Measurements from ENCODE around the gene DDX54. TPM values are rescaled to one million over a fixed set of nuclear protein-coding genes. Genes with fewer than 3 reads are reported as not detected.
A peak's percentile ranks its signal among the peaks of the same experiment; 100 is the strongest.

DDX54 gene
- total RNA-seq, 1 donor from 2014 or later: 66.7 TPM

DNA sequence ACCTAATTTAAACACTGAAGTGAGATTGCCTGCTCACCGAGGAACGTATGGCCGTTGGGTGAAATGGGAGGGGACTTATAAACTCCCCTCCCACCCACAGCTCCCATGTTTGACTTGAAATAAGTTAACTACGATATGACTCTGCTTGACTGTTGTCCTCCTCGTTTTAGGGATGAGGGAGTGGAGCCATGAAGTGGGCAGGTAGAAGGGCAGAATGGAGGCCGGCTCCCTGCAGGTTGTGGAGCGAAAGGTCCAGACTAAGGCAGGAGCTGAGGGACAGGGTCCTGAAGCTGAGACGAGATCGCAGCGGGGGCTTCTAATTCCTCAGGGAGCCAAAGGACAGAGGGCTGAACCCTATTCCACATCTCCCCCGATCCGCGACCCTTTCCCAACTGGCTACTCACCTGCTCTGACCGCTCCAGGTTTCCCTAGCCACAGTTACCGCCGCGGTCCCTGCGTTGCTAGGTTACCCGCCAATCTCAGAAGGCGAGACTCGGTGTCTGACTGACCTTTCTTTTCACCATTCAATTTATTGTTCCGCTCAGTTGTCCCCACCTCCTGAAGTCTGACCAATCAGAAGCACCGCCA, 35.4 kb upstream of the DDX54 start:
- Mint-ChIP-seq H3K4me1 (peaks cover 21% of the 10 kb centered on the region), H3K36me3 (no peaks in the 10 kb centered on the region), H3K4me3 (peak overlapping the region; percentile 87), H3K9me3 (no peaks in the 10 kb centered on the region), H3K27me3 (ENCODE audit: low read depth) (no peaks in the 10 kb centered on the region), H3K27ac (peak overlapping the region; percentile 85)
- no peak for DNase-seq (ENCODE audit: low spot score in 2 of 2, unreplicated experiment in 2 of 2)
- TF ChIP-seq, protein P1, sequence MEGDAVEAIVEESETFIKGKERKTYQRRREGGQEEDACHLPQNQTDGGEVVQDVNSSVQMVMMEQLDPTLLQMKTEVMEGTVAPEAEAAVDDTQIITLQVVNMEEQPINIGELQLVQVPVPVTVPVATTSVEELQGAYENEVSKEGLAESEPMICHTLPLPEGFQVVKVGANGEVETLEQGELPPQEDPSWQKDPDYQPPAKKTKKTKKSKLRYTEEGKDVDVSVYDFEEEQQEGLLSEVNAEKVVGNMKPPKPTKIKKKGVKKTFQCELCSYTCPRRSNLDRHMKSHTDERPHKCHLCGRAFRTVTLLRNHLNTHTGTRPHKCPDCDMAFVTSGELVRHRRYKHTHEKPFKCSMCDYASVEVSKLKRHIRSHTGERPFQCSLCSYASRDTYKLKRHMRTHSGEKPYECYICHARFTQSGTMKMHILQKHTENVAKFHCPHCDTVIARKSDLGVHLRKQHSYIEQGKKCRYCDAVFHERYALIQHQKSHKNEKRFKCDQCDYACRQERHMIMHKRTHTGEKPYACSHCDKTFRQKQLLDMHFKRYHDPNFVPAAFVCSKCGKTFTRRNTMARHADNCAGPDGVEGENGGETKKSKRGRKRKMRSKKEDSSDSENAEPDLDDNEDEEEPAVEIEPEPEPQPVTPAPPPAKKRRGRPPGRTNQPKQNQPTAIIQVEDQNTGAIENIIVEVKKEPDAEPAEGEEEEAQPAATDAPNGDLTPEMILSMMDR (IDR thresholded peaks at IDR 0.05; ENCODE audit: unreplicated experiment): no peak

GRCh38 chr12:113216027-113216426, 30.7 kb upstream of the DDX54 start:
- peaks cover 9% of the 10 kb centered on the region for H3K4me1 Mint-ChIP-seq
- no peak overlapping the region for H3K27ac Mint-ChIP-seq
- no peaks in the 10 kb centered on the region for H3K27me3 Mint-ChIP-seq (ENCODE audit: low read depth)
- H3K36me3 Mint-ChIP-seq: no peaks in the 10 kb centered on the region
- no peak overlapping the region for H3K4me3 Mint-ChIP-seq
- H3K9me3 Mint-ChIP-seq: no peaks in the 10 kb centered on the region
- DNase-seq (ENCODE audit: low spot score in 2 of 2, unreplicated experiment in 2 of 2): no peak
- TF ChIP-seq, protein P1 (IDR thresholded peaks at IDR 0.05; ENCODE audit: unreplicated experiment): no peak

DNA sequence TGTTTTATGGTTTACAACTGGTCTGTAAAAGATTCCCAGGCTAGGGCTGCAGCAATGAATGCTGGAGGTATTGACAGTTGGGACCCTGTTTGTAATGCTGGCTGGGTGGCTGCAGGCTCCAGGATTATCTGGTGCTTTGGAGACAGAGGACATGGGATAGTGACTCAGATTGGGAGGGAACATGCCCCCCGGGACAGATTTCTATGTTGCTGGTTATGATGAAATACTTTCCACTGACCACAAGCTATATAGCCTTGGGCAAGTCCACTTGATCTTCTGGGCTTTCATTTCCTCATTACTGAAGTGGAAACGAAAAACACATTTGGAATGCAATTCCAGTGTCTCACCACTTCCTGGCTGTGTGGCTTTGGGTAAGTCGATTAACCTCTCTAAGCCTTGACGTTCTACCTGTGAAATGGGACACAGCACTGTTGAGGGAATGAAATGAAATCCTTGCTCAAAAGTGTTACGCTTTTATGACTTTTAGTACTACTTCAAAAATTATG, 29.7 kb upstream of the DDX54 start:
- no peak overlapping the region for H3K4me3 Mint-ChIP-seq
- peaks cover 6% of the 10 kb centered on the region for H3K4me1 Mint-ChIP-seq
- H3K9me3 Mint-ChIP-seq: no peaks in the 10 kb centered on the region
- no peak overlapping the region for H3K27ac Mint-ChIP-seq
- no peaks in the 10 kb centered on the region for H3K36me3 Mint-ChIP-seq
- TF ChIP-seq, protein P1 (IDR thresholded peaks at IDR 0.05; ENCODE audit: unreplicated experiment): no peak
- no peaks in the 10 kb centered on the region for H3K27me3 Mint-ChIP-seq (ENCODE audit: low read depth)
- DNase-seq (ENCODE audit: low spot score in 2 of 2, unreplicated experiment in 2 of 2): no peak

GRCh38 chr12:113211160-113211559, 25.9 kb upstream of the DDX54 start:
- no peak overlapping the region for H3K27ac Mint-ChIP-seq

DNA sequence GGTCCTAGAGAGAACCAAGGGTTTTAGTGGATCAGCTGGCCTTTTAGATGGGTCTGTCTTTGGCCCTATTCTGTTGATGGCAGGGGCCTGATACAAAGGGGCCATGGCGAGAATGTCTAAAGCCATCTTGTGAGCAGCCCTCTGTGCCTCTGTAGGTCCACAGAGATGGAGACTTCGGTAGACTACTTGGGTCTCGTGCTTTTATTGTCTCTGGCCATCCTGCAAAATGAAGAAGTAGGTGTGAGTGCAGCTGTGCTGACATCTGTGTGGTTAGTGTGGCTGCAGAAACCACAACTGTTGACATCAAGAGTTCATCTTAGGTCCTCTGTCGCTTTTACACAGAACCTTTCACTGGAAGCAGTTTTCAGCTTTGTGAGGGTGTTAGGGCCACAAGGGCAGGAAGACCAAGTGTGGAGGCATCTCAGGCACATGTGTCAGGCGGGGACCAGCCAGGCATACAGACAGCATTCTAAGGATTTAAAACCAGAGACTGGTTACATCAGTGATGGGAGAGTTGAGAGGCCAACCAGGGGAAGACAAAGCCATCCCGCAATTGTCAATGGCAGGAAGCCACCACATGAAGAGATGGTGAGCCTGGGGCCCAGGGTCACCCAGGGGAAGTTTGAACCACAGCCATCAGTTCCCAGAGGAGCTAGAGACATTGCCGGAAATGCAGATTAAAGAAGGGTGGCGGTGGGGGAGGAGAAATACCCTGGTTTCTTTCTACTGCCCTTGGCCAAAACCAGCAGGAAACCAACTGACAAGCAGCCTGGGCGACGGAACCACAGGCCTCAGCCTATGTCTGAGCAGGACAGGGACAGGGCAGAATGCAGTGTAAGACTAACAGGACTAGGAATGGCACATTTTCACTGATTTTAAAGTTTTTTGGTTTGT, 23.0 kb upstream of the DDX54 start:
- Mint-ChIP-seq H3K36me3 (peaks cover 6% of the 10 kb centered on the region), H3K9me3 (peaks cover 4% of the 10 kb centered on the region), H3K4me1 (peaks cover 6% of the 10 kb centered on the region), H3K27me3 (ENCODE audit: low read depth) (no peaks in the 10 kb centered on the region), H3K4me3 (no peak overlapping the region), H3K27ac (no peak overlapping the region)
- no peak for DNase-seq (ENCODE audit: low spot score in 2 of 2, unreplicated experiment in 2 of 2)
- TF ChIP-seq, protein P1 (IDR thresholded peaks at IDR 0.05; ENCODE audit: unreplicated experiment): no peak

More at GRCh38 chr12:113211160-113211559, 25.9 kb upstream of the DDX54 start:
- Mint-ChIP-seq H3K4me3 (no peak overlapping the region), H3K4me1 (peaks cover 6% of the 10 kb centered on the region), H3K9me3 (peaks cover 3% of the 10 kb centered on the region), H3K27me3 (ENCODE audit: low read depth) (no peaks in the 10 kb centered on the region), H3K36me3 (peaks cover 5% of the 10 kb centered on the region)
- no peak for DNase-seq (ENCODE audit: low spot score in 2 of 2, unreplicated experiment in 2 of 2)
- TF ChIP-seq, protein P1 (IDR thresholded peaks at IDR 0.05; ENCODE audit: unreplicated experiment): no peak

Data from mesothelial cell of epicardium (in vitro differentiated cells).